Medulla oblongata (tissue), 1 donor: ENCODE data around the gene FGF18.

Experiments
- DNase-seq: peaks from one replicate; pipeline ENCODE4 v3.0.0-alpha.2; 2015; ENCODE audit errors: extremely low spot score

FGF18 gene

DNA sequence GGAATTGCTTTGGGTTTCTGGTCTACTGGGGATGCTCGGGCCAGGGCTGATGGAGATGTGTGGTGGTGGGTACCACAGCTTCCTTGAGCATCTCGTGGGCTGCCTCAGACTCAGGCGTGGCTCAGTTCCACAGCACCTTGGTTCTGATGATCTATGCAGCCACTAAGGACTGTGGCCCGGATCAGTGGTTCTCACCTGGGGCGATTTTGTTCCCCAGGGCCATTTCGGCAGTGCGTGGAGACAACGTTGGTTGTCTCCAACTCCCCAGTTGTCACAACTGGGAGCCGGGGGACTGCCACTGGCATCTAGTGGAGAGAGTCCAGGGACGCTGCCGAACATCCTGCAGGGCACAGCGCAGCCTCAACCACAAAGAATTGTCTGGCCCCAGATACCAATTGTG is 47.7 kb downstream of the FGF18 start:
- DNase-seq = no peak

DNA sequence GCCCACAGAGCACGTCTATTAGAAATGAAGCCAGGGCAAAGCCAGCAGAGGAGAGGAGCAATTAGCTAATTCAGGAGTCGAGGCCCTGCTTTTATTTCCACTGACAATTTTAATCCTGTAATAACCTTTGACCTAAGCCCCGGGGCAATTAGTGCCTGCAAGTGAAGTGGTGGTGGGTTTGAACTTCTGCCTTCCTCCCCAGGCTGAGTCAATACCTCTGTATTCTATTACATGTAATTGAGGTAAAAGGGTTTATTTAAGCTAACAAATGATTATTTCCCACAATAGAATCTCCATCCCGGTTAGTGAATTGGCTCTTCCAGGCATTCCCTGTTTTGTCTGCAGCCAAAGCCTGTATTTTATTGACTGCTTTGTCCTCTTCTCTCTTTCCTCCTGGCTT is 49.9 kb downstream of the FGF18 start:
- DNase-seq = no peak

DNA sequence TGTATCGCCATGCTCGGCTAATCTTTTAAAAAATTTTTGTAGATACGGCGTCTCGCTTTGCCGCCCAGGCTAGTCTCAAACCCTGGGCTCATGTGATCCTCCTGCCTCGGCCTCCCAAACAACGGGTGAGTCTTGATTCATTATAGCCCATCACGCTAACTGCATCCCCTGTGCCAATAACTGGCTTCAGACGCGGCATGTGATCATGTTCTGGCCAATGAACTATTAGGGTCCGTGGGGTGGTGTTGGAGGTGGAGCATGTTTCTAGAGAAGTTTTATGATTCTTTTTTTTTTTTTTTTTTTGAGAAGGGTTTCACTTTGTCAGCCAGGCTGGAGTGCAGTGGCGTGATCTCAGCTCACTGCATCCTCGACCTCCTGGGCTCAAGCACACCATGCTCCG is 51.0 kb downstream of the FGF18 start:
- DNase-seq = no peak

DNA sequence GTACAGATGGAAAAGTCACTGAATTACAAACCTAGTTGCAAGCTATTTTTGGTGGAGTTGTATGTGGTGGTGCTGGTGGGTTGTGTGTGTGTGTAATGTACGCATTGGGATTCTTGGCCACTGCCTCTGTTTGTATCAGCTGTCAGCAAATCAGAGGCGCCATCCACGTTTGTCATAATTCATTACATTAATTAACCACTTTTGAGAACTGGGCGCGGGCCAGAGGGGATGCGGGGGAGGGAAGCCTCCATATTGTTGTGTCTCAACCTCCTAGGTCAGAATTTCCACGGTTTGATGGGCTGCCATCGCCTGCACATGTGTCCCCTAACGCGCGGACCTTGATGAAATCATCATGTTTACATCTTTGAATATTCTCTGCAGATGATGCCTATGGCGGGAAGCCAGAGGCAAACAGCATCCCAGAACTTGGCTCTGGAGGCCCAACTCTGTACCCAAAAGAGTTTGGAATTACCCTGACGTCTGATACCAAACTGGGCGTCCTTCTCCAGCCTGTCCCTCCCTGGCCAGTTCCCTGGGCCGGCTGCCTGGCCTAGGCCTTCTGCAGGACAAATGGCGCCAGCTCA is 54.9 kb downstream of the FGF18 start:
- DNase-seq = no peak

DNA sequence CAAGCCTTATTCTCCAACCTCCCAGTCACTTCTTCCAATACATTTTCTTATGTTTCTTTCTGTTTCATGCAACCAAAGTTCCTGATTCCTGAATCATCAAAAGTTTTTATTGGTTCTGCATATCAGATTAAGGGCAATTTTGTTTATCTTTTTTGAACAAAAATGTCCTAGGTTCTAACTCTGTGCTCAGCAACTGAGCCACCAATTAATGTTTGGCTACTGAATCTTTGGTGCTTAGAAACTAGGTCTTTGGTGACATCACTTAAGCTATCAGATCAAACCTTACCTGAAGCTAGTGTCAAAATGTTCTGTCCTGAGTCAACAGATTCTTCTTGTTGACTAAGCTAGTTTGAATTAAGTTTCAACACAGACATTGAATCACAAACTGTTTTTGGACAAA is 56.1 kb downstream of the FGF18 start:
- DNase-seq = no peak

DNA sequence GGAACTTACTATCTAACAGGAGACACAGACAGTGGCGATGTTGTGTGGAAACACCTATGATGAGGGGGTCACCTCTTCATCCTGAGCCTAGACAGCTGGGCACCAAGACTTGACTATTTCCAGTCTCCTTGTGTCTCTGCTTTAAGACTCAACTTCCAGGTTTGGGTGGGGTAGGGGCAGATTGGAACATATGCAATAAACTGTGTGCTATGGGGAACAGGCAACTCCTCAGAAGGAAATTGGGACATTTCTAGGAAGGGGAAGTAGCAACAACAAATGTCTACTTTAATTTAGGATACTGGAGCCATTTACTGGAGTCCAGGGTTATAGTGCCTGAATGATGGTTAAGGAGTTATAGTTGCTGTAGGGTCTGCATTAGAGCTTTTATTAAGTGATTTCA is 57.3 kb downstream of the FGF18 start:
- no peak for DNase-seq

DNA sequence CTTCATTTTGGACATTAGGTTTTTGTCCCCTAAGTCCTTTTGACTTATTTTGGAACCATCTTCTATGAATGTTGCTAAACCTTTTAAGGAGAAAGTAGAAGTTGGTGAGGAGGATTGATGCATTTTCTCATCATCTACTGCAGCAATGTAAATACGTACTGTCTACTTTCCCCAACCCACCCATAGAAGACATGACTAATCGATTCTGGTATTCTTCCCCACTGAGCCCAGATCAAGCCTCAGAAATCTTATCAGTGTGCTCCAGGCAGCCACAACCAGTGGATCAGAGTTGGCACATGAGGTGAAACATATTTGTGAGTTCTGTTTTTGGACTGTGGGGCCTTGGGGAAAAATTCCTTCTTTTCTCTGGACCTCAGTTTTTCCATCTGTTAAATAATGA is 57.7 kb downstream of the FGF18 start:
- DNase-seq = no peak

DNA sequence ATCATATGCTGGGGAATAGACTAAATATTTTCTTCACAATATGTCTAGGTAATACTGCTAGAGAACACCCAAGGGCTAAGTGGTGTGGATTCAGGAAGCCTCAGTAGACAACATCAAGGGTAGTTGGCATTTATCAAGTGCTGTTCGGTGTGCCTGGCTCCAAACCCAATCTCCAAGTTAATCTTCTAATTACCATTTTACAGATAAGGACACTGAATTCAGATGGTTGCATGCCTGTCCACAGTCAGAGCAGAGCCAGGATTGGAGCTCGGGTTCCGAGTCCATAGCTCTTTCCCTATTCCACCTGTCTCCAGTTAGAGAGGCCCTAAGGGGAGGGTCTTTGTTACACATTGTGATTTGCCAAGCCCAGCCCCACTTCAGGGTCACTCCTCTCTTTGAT is 58.2 kb downstream of the FGF18 start:
- DNase-seq = no peak

DNA sequence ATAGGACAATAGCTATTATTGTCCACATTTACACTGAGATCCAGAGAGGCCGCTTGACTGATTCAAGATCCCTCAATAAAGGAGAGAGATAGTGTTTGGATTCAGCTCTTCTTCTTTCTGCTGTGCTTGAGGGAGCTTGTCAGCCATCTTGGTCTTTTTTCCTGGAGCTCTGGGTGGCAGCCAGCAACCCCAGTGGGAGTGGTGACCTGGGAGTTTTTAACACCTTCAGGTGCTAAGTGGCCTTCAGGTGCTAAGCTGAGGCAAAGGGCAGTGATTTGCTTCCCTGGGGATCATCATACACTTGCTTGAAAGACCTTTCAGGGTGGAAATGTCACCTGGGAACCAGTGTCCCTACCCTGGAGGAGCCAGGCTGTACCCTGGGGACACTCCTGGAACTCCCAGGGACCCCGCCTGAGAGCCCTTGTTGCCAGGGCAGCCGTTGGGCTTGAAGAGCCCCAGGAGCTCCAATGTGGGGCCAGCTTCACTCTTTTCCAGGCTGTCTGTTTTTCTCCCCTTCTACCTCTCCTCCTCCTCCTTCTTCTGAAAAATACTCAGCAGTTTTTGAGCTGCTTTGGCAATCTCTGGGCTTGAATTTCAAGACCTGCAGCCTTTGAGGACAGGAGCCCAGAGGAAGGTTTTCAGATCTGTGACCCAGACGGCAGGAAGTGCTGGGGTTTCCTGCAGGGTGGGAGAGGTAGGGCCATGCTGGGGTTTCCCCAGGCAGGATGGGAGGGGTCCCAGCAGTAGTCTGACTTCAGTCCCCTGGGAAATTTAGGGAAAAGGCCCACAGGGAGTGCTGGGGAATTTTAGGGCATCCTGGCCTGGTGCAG is 59.7 kb downstream of the FGF18 start:
- DNase-seq = no peak

DNA sequence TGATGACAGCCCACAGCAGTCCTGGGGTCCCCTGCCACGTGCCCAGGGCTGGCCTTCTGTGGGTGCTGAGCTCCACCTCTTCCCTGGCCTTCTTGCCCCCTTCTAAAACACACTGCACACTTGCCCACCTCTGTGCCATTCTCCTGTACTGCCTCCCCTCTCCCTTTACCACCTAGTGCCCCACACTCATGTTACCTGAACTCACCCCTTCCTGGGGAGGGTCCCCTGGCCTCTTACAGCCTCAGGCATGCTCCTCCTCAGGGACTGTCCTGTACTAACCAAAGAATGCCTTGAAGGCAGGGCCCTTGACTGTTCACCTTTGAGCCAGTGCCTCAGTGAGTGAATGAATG is 60.3 kb downstream of the FGF18 start:
- no peak for DNase-seq

DNA sequence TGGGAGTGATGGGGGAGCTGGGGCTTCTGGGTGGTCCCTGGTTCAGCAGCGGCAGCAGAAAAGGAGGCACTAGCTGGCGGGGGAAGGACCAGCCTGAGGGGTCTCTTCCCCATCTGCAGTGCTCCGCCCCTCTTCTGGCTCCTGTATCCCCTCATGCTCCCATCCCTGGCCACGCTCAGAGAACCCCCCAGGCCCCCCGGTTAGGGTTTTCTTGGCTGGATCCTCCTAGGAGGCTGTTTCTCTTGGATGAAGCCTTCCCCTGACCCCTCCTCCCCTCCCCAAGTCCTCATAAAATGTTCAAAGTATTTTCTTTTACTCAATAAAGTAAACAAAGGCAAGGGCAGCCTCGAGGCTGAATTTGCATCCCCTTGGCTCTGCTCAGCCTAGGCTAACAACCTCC is 60.8 kb downstream of the FGF18 start:
- DNase-seq = no peak

DNA sequence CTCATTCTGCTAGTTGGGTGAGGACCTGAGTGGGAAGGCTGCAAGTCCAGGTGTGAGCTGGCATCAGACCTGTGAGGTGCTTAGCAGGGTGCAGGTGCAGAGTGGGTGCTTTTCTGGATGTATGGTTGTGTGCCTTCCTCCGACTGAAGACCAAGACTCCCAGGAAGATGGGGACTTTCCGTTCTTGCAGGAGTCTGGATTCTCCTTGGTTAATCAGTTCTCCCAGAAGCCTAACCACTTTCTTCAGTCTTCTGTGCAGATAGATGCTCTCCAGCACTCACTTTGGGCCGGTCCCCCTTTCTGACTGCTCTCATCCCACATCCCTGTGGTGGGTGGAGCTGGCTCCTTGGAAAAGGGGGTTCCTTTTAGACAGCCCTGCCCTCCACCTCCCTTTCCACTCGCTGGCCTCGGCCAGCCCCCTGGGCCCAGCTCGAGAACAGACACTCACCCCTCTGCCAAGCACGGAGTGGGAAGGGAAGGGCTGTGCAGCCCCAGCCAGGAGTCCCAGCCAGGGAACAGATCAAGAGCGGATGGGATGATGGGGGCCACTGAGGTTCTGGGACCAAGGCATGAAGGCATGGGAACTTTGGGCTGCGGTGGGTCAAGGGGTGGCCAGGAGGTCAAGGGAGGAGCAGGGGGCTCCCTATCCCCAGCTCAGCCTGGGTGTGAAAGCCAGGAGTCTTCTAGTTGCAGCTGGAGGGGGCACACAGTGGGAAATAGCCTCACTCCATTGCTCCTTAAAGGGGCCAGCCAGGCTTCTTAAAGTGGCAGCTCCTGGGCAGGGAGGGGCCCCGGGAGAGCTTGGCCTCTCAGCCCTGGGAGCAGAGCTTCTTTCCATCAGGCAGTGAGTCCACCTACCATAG is 62.4 kb downstream of the FGF18 start:
- DNase-seq = no peak

DNA sequence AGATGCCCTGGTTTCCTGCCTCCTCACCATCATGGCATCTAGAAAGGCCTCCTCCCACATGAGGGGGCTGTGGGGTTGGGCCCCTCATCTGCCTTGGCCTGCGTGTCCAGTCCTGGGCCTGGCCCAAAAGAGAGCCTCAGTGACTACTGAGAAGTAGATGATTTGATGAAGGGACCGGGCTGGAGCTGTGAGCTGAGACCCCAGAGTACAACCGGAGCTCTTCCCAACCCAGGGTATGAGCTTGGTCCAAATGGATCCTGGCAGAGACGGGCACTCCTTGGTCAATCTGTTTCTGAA is 62.9 kb downstream of the FGF18 start:
- DNase-seq = no peak

DNA sequence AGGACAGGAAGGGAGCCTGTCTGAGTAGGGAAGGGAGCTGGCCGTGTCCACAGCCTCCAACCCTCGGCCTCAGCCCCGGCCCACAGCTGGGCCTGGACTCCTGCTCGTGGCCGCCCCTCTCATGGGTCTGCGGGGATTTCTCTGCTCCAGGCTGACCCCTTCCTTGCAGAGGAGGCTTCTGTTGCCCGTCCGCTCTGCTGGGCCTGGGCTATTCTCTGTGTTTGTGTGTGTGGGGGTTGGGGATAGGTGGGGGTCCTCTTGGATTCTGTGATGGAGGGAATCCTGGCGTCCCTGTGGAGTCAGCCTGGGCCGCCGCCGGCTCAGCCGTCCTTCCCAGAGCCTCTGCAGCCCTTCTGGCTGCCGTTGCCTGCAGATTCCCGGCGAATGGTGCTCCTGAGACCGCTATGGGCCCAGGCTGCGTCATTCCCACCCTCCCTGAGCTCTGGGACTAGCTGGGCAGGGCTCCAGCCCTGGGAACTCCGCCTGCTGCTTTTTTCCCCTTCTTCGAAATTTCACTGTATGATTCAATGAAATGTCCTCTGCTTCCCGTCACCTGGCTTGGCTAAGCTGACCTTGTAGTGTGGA is 64.2 kb downstream of the FGF18 start:
- DNase-seq = no peak

DNA sequence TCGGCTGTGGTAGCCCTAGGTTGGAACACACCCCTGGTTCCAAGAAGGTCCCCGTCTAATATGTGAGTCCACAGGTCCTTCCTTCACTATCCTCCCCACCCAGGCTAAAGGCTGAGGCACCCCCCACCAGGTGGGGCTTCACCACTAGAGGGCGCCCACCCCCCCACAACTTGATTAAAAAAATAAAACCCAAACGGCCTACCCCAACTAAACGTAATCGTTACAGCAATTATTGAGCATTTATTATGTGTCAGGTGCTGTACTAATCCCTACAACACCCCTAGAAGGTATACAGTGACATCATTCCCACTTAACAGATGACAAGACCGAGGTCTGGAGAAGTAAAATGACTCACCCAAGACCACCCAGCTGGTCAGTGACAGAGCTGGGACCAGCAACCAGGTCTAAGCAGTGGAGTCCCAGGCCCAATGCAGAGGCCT is 65.0 kb downstream of the FGF18 start:
- no peak for DNase-seq

DNA sequence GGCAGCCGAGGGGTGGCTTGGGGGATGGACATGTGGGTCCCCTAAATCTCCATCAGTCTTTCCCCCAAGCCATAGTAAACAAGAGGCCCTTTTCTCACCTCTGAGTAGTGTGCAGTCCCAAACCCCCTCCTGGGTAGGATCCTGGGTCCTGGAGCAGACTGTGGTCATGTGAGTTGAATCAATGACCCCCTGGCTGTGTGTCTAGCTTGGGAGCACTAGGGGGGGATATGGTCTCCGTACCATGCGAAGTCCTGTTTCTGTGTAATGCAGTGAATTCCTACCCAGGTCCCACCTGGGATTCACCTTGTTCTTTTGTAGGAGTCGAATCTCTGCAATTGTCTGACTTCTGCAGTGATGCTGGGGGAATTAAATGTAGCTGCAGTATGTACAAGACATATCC is 66.2 kb downstream of the FGF18 start:
- DNase-seq = no peak

DNA sequence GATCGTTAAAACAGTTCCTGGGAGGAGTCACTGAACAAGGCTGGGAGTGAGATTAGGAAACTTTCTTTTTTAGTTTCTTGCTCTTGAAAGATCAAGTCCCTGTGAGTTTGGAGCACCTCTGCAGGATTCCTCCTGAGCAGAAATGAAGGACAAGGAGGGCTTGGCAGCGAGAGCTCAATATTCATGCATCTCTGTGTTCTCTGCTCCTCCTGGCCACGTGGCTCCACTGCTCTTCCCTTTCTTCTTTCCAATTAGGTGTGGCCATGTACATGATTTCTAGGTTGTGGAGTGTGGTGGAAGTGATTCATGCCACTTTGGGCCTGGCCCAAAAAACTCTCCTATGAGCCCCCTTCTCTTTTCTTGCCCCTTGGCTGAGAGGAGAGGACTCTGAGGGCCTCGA is 67.2 kb downstream of the FGF18 start:
- no peak for DNase-seq

DNA sequence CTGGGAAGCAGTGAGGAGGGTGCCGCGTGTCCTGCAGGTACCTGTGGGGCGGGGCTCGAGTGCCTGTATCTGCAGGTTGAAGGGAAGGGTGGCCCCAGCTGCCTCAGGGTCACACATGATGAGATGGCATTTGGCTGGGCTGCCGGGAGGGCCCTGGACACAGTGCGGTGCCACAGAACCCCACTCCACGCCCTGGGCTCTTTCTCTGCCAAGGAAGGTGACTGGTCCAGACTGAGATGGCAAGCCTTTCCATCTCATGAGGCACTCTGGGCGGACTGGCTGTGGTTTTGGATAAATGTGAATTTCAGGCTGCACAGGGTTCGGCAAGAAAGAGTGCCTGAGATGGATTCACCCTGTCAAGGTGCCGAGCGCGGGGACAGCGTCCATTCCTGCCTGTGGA is 69.4 kb downstream of the FGF18 start:
- no peak for DNase-seq

DNA sequence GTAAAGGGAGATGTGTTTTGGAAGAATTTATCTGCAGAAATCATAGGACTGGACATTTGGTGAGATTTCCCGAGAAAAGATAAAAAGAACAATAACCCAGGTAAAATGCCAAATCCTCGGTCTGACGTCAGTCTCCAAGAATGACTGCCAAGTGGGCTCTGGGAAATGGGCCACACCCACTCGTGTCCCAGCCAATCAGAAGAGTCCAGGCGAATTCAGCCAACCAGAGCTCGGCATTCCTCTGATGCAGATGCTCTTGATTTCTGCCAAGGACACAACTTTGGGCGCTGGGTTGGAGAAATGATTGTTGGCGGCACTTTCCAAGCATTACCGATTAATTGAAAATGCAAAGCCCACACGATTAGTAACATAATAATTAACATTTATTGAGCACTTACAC is 73.3 kb downstream of the FGF18 start:
- DNase-seq = no peak

DNA sequence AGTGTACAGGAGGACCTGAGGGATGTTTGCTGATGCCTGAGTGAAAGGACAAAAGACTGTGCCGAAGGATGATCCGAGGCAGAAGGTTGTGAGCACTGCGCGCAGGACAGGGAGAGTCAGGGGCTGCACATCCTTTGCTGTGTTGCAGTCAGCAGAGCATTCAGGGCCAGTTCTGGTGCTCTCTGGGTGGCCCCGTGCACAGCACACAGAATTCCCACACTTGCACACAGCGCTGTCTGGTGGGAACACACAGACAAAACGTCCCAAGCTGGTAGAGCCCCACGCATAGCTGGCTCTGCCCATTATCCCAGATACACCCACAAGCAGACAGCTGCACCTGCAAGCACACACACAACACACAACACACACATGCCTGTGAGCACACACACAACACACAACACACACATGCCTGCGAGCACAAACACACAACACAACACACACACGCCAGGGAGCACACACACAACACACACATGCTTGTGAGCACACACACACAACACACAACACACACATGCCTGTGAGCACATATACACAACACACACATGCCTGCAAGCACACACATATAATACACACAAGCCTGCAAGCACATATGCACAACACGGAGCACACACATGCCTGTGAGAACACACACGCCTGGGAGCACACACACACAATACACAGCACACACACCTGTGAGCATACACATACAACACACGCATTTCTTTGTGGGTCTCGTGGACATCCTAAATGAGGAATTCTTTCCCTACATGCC is 74.4 kb downstream of the FGF18 start:
- no peak for DNase-seq

DNA sequence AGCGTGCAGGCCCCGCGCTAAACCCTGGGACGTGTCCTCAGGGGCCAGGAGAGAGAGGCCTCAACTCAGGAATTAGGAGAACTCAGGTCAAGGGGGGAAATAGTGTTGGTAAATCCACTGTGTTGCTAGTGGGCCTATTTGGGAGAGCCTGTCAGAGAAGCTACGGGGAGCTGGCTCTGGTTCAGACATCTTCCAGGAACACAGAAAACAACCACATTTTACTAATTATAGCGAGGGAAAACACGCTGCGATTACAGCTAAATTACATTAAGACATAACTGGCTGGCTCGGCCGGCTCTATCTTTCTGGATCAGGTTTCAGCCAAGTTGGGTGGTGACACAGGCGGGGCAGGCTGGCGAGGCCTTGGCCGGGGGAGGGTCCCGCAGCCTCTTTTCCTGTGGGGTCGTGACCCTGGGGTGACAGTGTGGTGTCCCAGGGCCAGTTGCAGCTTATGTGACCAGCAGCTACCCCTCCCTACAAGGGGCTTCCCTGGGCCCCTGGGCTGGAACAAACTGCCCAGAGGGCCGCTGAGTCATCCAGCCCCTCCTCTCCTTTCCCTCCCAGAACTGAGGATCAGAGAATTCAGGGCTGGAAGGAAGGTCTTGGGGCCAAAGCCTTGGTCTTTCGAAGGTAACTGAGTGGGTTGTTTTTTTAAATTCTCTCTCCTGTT is 75.1 kb downstream of the FGF18 start:
- no peak for DNase-seq
